ENCODE data around the gene ABO.
"Not testable (repeated sequence)": the region's sequence is repeated elsewhere in the genome, so short reads cannot be mapped to it uniquely, and the experiment has no call there.

ABO gene

DNA sequence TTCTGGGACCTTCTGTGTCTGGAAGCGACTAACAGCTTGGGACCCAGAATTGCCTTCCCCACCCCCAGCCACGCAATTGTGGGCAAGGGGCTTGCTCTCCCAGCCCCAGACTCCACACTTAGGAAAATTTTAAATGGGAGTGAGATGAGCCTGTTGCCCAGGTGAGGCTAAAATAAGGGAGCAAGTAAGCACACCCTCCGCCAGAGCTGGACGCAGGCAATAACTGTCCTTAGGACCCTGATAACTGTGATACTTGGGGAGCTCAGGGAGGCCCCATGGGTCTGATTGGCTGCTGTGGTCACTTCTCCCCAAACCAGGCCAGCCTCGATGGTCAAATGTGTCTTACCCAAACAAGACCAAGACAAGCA lies 13.3 kb downstream of the ABO start:
- no peak for DNase-seq

DNA sequence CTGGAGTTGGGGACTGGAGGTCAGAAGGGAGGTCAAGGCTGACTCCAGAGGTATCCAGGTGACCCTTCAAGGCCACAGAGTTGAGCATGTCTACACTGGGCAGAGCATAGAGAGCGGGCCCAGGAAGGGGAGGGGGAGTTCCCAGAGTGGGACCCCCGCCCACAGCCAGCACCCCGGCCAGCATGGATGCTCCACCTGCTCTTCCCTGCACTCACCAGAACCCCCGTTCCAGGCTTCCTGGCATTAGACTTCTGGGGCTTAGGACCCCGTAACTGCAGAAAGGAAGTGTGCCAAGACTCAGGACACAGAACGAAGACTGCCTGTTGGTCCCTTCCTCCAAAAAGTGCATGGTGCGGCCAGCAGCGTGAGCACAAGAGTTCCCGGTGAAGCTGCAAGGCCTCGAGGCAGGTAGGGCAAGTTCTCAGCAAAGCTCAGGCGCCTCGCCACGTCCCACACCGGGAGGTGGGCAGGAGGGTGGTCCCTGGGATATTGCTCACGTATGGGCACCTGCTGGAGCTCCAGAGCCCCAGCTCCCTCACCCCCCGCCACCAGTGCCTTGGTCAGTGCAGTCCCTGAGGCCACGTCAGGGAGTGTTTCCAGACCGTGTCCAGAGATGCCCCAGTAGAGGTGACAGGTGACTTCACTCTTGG lies 13.8 kb downstream of the ABO start:
- DNase-seq, result no peak

DNA sequence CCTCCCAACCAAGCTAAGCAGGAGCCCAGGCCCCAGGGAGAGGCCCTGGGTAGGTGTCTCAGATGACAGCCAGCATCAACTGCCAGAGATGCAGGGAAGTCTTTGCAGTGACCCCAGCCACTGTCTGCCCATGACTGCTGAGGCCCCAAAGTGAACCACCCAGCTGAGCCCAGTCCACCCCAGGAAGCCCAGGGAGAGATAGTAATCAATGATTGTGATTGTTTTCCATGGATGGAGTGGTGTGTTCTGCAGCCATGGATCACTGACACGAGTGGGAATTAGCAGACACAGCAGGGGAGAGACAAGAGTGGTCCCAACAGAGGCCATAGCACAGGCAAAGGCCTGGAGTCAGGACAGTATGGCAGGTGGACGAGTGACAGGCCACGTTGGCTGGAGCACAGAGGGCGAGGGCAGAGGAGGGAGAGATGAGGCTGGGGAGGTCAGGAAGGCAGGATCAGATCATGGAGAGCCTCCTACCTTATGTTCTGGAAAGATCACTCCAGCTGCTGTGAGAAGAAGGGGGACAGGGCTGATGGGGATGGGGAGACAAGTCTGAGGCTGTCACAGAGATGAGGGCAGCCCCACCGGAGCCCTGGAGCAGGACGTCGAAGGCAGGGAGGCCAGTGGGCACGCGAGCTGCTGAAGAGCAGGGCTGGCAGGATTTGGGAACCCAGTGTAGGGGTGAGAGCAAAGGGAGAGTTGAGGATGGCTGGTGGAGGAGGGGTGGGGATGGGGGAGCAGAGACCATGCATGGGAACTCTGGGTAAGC lies 14.5 kb downstream of the ABO start:
- DNase-seq, result no peak

DNA sequence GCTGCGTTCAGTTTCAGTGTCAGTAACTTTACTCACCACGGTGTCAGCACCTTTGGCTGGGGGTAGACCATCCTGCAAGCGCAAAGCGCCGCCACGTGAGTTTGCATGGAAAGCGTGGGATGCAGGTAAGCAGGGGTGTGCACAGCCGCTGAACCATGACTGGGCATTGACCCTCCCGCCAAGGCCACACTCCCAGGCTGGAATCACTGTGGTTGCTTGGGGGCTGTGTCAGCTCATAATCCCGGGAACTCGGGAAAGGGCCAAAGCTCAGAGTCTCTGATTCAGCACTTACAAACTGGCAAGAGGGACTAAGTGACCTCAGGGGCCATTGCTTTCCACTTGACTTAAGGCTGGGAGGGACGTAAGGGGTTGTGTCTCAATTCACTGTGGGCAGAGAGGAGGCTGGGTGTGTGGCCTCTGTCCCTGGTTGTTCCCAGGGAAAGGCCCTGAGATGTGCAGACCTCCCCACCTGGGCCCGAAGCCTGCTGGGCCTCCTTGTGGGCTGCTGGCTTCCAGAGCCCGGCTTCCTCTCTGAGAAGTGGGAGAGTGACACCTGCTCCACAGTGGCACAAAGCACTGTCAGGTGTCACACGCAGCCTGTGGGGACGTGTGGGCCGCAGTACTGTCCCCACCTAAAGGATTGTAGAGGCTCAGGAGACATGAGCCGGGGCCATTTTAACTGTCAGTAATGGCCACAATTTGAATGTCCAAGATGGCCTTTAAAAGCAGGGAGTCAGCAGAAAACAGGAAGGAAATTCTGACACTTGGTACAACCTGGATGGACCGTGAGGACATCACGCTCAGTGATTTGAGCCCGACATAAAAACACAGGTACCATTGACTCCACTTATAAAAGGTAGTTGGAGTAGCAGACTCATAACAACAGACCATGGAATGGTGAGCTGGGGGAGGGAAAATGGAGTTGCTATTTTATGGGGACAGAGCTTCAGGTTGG lies 16.7 kb downstream of the ABO start:
- no peak for DNase-seq

DNA sequence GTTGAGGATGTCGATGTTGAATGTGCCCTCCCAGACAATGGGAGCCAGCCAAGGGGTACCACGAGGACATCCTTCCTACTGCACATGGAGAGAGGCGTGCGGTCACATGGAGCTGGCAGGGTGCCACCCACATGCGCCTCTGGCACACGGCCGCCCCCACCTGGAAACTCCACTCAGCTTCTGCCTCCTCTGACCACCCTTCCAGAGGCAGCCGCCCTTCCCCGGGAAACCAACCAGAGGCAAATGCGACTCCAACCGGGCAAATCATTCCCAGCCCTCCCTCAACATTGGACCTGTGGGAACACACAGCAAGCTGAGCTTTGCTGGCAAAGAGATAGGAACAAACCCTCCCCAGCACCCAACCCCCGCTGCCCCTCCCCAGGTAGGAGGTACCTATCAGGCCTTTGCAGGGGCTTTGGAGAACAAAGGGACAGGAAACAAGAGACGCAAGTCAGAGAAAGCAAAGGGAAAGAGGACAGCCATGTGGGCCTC lies 17.5 kb downstream of the ABO start:
- no peak for DNase-seq

- DNase-seq, result no peak
Measured at GRCh38 chr9:133256686-133257091, 18.3 kb downstream of the ABO start.

- DNase-seq, result no peak
Measured at GRCh38 chr9:133256136-133256461, 18.9 kb downstream of the ABO start.

DNA sequence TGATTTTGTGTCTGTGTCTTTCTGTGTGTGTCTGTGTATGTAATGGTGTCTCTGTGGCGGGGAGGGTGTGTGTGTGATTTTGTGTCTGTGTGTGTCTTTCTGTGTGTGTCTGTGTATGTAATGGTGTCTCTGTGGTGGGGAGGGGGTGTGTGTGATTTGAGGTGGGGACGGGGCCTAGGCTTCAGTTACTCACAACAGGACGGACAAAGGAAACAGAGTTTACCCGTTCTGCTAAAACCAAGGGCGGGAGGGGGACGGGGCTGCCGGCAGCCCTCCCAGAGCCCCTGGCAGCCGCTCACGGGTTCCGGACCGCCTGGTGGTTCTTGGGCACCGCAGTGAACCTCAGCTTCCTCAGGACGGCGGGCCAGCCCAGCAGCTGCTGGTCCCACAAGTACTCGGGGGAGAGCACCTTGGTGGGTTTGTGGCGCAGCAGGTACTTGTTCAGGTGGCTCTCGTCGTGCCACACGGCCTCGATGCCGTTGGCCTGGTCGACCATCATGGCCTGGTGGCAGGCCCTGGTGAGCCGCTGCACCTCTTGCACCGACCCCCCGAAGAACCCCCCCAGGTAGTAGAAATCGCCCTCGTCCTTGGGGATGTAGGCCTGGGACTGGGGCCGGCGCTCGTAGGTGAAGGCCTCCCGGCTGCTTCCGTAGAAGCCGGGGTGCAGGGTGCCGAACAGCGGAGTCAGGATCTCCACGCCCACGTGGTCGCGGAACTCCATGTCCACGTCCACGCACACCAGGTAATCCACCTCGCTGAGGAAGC lies 19.4 kb downstream of the ABO start:
- DNase-seq, result no peak

GRCh38 chr9:133254471-133254870 lies 20.5 kb downstream of the ABO start:
- DNase-seq, result no peak

DNA sequence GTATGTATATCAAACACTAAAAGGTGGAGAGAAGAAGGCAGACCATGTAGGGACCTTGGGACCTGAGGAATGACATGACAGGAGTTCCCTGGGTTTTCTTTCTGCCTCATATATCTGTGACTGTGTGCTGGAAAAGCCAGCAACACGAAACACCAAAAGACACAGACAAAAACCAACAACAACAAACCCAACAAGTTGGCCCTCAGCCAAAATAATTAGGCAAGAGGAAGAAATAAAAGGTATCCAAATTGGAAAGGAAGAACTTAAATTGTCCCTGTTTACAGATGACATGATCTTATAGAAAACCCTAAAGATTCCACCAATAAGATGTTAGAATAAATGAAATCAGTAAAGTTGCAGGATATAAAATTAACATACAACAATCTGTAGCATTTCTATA lies 21.7 kb downstream of the ABO start:
- DNase-seq, result no peak

GRCh38 chr9:133252301-133253020 lies 22.5 kb downstream of the ABO start:
- DNase-seq, result no peak

GRCh38 chr9:133251773-133252172 lies 23.2 kb downstream of the ABO start:
- no peak for DNase-seq

DNA sequence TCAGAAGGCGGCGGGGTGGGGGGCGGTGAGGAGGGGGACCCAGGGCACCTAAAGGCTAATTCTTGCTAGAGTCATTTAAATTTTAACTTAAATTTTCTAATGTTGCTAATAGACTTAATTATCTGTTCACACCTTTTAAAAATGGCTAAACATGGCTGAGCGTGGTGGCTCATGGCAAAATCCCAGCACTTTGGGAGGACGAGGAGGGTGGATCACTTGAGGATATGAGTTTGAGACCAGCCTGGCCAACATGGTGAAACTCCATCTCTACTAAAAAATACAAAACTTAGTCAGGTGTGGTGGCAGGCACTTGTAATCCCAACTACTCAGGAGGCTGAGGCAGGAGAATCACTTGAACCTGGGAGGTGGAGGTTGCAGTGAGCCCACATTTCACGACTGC lies 23.8 kb downstream of the ABO start:
- not testable (repeated sequence) for DNase-seq

GRCh38 chr9:133250741-133251170 lies 24.2 kb downstream of the ABO start:
- peak; percentile 83 for DNase-seq

GRCh38 chr9:133249337-133249736 lies 25.7 kb downstream of the ABO start:
- DNase-seq, result no peak

DNA sequence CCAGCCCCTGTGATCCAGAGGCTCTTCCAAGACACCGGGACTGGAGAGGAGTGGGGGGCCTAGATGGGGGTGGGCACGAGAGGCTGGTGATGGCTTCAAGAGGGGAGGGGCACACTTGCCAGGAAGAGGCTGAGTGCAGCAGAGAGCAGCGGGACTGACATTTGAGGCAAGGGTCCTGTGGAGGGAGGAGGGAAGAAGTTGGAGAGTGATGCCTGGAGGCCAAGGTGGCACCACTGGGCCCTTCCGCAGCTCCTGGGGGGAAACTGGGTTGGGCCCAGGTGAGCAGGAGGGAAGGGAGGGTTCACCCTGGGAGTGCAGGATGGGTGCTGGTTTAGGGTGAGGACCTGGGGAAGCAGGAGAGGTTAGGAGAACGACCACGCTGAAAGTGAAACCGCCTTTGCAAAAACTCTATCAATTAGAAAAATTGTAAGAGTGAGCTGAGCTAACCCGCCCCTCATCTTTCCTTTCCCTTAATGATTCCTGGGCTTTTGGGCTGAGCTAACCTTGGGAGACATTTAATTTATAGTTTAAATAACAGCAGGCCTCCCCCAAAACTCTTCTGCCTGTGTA lies 26.2 kb downstream of the ABO start:
- DNase-seq, result no peak

DNA sequence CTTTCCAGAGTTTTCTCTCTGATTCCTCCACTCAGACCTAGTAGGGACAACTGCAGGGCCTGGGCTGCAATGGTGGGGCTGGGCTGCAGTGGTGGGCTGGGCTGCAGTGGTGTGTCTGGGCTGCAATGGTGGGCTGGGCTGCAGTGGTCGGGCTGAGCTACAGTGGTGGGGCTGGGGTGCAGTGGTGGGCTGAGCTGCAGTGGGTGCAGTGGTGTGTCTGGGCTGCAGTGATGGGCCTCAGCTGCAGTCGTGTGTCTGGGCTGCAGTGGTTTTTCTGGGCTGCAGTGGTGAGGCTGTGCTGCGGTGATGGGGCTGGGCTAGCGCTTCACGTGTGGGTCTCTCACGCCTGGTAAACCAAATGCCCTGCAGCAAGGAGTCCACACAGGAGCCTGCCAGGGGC lies 27.4 kb downstream of the ABO start:
- no peak for DNase-seq

DNA sequence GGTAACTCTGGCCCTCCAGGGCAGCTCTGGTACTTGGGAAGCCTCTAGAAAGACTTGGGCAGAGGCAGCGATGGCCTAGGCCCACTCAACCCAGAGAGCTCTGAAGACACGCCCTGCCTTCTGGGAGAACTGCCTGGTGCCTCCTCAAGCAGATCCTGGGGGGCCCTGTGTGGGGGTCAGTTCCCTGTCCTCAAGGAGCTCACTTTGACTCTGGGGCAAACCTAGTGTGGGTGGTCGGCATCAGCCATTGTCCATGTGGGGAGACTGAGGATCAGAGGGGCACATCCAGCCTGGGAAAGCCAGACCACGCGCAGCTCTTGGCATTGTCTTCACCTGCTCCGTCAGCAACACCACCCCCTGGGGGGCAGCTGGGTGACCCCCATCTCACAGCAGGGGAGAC lies 28.0 kb downstream of the ABO start:
- no peak for DNase-seq

- DNase-seq, result no peak
Measured at GRCh38 chr9:133246562-133246961, 28.4 kb downstream of the ABO start.

DNA sequence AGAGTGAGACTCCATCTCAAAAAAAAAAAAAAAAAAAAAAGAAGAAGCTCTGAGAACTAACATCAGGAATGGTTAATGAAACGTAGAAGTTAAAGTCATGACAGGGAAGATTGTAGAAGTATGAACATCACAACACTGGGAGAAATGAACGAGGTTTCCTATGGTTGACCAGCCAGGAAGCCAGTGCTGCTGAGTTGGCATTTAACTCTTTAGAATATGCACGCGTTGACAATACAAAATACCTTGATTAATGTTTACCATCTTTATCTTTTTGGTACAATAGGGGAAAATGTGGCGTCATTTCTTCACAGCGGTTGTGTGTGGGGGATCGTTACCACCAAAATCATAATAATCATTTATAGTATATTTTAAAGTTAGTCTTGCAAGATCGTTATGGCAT lies 32.0 kb downstream of the ABO start:
- DNase-seq, result no peak

DNA sequence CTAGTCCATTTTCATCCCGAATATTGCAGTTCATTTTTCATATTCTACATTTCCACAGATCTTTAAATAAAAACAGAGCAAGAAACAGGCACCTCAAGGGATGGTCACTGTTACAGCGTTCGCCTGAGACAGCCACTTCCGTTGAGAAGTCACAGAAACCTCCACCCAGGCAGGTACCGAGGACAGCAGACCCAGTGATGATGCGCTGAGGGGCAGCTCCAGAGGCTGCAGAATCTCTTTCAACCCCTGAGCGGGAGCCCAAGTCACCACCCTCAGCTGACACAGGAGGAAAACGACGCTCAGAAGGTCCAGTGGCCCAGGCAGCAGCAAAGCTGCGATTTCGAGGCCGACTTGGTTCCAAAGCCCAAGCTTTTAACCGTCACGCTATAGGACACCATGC lies 32.8 kb downstream of the ABO start:
- no peak for DNase-seq
